ENCODE measurements around the gene TWF1. TPM values are rescaled to one million over a fixed set of nuclear protein-coding genes. Genes with fewer than 3 reads are reported as not detected.

TWF1 gene
- total and polyA plus RNA-seq, 9 of the 15 experiments (the other 6 are each of a cell fraction or from before 2014, with no cell fraction given) = 10.3 to 29.4 (median 23.4) TPM

- TF ChIP-seq, protein P1, sequence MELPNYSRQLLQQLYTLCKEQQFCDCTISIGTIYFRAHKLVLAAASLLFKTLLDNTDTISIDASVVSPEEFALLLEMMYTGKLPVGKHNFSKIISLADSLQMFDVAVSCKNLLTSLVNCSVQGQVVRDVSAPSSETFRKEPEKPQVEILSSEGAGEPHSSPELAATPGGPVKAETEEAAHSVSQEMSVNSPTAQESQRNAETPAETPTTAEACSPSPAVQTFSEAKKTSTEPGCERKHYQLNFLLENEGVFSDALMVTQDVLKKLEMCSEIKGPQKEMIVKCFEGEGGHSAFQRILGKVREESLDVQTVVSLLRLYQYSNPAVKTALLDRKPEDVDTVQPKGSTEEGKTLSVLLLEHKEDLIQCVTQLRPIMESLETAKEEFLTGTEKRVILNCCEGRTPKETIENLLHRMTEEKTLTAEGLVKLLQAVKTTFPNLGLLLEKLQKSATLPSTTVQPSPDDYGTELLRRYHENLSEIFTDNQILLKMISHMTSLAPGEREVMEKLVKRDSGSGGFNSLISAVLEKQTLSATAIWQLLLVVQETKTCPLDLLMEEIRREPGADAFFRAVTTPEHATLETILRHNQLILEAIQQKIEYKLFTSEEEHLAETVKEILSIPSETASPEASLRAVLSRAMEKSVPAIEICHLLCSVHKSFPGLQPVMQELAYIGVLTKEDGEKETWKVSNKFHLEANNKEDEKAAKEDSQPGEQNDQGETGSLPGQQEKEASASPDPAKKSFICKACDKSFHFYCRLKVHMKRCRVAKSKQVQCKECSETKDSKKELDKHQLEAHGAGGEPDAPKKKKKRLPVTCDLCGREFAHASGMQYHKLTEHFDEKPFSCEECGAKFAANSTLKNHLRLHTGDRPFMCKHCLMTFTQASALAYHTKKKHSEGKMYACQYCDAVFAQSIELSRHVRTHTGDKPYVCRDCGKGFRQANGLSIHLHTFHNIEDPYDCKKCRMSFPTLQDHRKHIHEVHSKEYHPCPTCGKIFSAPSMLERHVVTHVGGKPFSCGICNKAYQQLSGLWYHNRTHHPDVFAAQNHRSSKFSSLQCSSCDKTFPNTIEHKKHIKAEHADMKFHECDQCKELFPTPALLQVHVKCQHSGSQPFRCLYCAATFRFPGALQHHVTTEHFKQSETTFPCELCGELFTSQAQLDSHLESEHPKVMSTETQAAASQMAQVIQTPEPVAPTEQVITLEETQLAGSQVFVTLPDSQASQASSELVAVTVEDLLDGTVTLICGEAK (IDR thresholded peaks at IDR 0.05) = 0 out of 2 replicates have a peak, but pooled peaks have one; percentile 39
- TF ChIP-seq, protein P1 (CRISPR knock-in tag; IDR thresholded peaks at IDR 0.05) = no peak
- TF ChIP-seq ZNF239 (CRISPR knock-in tag; IDR thresholded peaks at IDR 0.05) = no peak
- TF ChIP-seq, protein P2, sequence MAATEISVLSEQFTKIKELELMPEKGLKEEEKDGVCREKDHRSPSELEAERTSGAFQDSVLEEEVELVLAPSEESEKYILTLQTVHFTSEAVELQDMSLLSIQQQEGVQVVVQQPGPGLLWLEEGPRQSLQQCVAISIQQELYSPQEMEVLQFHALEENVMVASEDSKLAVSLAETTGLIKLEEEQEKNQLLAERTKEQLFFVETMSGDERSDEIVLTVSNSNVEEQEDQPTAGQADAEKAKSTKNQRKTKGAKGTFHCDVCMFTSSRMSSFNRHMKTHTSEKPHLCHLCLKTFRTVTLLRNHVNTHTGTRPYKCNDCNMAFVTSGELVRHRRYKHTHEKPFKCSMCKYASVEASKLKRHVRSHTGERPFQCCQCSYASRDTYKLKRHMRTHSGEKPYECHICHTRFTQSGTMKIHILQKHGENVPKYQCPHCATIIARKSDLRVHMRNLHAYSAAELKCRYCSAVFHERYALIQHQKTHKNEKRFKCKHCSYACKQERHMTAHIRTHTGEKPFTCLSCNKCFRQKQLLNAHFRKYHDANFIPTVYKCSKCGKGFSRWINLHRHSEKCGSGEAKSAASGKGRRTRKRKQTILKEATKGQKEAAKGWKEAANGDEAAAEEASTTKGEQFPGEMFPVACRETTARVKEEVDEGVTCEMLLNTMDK (IDR thresholded peaks at IDR 0.05; ENCODE audit: borderline replicate concordance, insufficient read depth, low read depth, low read length, poor library complexity, severe bottlenecking) = no peak
- no peak for TF ChIP-seq ZNF507 (tag; conservative IDR thresholded peaks at IDR 0.05)
- TF ChIP-seq SREBF2 (CRISPR knock-in tag; IDR thresholded peaks at IDR 0.05) = no peak
- no peak for TF ChIP-seq ZFP36 (IDR thresholded peaks at IDR 0.05; ENCODE audit: low read depth, low read length, partially characterized antibody)
- TF ChIP-seq CBX1 (IDR thresholded peaks at IDR 0.05; ENCODE audit: low read depth) = peak; percentile 79; the same call in 1 of the 2 replicates
- no peak for TF ChIP-seq BRF1 (IDR thresholded peaks at IDR 0.05; ENCODE audit: borderline replicate concordance, extremely low read depth, insufficient read length)
- TF ChIP-seq, protein P3, sequence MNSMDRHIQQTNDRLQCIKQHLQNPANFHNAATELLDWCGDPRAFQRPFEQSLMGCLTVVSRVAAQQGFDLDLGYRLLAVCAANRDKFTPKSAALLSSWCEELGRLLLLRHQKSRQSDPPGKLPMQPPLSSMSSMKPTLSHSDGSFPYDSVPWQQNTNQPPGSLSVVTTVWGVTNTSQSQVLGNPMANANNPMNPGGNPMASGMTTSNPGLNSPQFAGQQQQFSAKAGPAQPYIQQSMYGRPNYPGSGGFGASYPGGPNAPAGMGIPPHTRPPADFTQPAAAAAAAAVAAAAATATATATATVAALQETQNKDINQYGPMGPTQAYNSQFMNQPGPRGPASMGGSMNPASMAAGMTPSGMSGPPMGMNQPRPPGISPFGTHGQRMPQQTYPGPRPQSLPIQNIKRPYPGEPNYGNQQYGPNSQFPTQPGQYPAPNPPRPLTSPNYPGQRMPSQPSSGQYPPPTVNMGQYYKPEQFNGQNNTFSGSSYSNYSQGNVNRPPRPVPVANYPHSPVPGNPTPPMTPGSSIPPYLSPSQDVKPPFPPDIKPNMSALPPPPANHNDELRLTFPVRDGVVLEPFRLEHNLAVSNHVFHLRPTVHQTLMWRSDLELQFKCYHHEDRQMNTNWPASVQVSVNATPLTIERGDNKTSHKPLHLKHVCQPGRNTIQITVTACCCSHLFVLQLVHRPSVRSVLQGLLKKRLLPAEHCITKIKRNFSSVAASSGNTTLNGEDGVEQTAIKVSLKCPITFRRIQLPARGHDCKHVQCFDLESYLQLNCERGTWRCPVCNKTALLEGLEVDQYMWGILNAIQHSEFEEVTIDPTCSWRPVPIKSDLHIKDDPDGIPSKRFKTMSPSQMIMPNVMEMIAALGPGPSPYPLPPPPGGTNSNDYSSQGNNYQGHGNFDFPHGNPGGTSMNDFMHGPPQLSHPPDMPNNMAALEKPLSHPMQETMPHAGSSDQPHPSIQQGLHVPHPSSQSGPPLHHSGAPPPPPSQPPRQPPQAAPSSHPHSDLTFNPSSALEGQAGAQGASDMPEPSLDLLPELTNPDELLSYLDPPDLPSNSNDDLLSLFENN (IDR thresholded peaks at IDR 0.05; ENCODE audit: low read depth in 2 of 2, low read length in 2 of 2) = 0 out of 4 replicates have a peak, but pooled peaks of 1 of the 2 experiments have one; percentile 15
- no peak for TF ChIP-seq BACH1 (tag; IDR thresholded peaks at IDR 0.05)
Observed at GRCh38 chr12:43805860-43806736, at the start of gene TWF1 (continued).
